Astrocyte (in vitro differentiated cells and primary cell): Measurements from ENCODE around the gene LCK. TPM values are rescaled to one million over a fixed set of nuclear protein-coding genes. Genes with fewer than 3 reads are reported as not detected.

ENCODE experiments used
- DNase-seq: peaks from one replicate; pipeline ENCODE4 v3.0.0-alpha.2; 2010; ENCODE audit warnings: low read depth
- FAIRE-seq: peaks from 2 replicates; lab custom pipeline; 2011; peaks lifted over from hg19 to GRCh38; lab: Jason Lieb, UNC
- H2AFZ ChIP-seq: 2 replicates; pipeline ENCODE4 v1.6.0; 2012; ENCODE audit warnings: low read depth, low read length, inconsistent platforms
- H3K27ac ChIP-seq: 2 replicates; pipeline ENCODE4 v1.5.1; 2011; ENCODE audit warnings: low read depth, low read length, inconsistent platforms
- H3K27me3 ChIP-seq: 2 replicates; pipeline ENCODE4 v1.6.0; 2011; ENCODE audit warnings: low read length, inconsistent platforms; ENCODE audit not compliant: insufficient read depth
- H3K36me3 ChIP-seq: 2 replicates; pipeline ENCODE4 v1.5.1; 2011; ENCODE audit warnings: low read length, inconsistent platforms; ENCODE audit not compliant: insufficient read depth
- H3K4me1 ChIP-seq: 2 replicates; pipeline ENCODE4 v1.5.1; 2011; ENCODE audit warnings: low read length, inconsistent platforms; ENCODE audit not compliant: insufficient read depth
- H3K4me2 ChIP-seq: 2 replicates; pipeline ENCODE4 v1.6.0; 2012; ENCODE audit warnings: low read length, inconsistent platforms
- H3K4me3 ChIP-seq: 2 replicates; pipeline ENCODE4 v1.5.1; 2011; ENCODE audit warnings: low read depth, mild to moderate bottlenecking, low read length, inconsistent platforms; ENCODE audit not compliant: insufficient read depth
- H3K79me2 ChIP-seq: 2 replicates; pipeline ENCODE4 v1.6.0; 2012; ENCODE audit warnings: mild to moderate bottlenecking, low read length, inconsistent platforms; ENCODE audit not compliant: insufficient read depth
- H3K9ac ChIP-seq: 2 replicates; pipeline ENCODE4 v1.6.0; 2012; ENCODE audit warnings: mild to moderate bottlenecking, low read length, inconsistent platforms
- H3K9me3 ChIP-seq: 2 replicates; pipeline ENCODE4 v1.5.1; 2012; ENCODE audit warnings: low read depth, mild to moderate bottlenecking, low read length, inconsistent platforms; ENCODE audit not compliant: insufficient read depth
- H4K20me1 ChIP-seq: 2 replicates; pipeline ENCODE4 v1.6.0; 2012; ENCODE audit warnings: low read length, inconsistent platforms; ENCODE audit not compliant: insufficient read depth
- H3K27ac Mint-ChIP-seq: one replicate; pipeline ENCODE4 v1.8.0; 2021; ENCODE audit warnings: mild to moderate bottlenecking, mixed read lengths; ENCODE audit not compliant: unreplicated experiment
- H3K27me3 Mint-ChIP-seq: one replicate; pipeline ENCODE4 v1.8.0; 2021; ENCODE audit warnings: low read depth, mixed read lengths; ENCODE audit not compliant: unreplicated experiment
- H3K36me3 Mint-ChIP-seq: one replicate; pipeline ENCODE4 v1.8.0; 2021; ENCODE audit warnings: low read depth, mixed read lengths; ENCODE audit not compliant: unreplicated experiment
- H3K4me1 Mint-ChIP-seq: one replicate; pipeline ENCODE4 v1.8.0; 2021; ENCODE audit warnings: low read depth, mixed read lengths; ENCODE audit not compliant: unreplicated experiment
- H3K4me3 Mint-ChIP-seq: one replicate; pipeline ENCODE4 v1.8.0; 2021; ENCODE audit warnings: mild to moderate bottlenecking, moderate library complexity, mixed read lengths; ENCODE audit not compliant: unreplicated experiment
- H3K9me3 Mint-ChIP-seq: one replicate; pipeline ENCODE4 v1.8.0; 2021; ENCODE audit warnings: mild to moderate bottlenecking, mixed read lengths; ENCODE audit not compliant: unreplicated experiment
- CTCF ChIP-seq: IDR thresholded peaks from 2 replicates; pipeline ENCODE4 v1.5.1; 2011; ENCODE audit warnings: low read depth, mild to moderate bottlenecking, inconsistent platforms, low read length, moderate library complexity; ENCODE audit not compliant: insufficient read depth
- EZH2 ChIP-seq: IDR thresholded peaks from 2 replicates; pipeline ENCODE4 v1.6.1; 2012; ENCODE audit warnings: mild to moderate bottlenecking, low read length, inconsistent platforms; ENCODE audit not compliant: insufficient read depth
- total RNA-seq: library from RNA; stranded (reverse); gene quantifications from 2 replicates; pipeline ENCODE4 v1.2.1, GENCODE V29; 2021

Gene LCK
- total RNA-seq, 1 donor from 2014 or later = 0.30 TPM

DNA sequence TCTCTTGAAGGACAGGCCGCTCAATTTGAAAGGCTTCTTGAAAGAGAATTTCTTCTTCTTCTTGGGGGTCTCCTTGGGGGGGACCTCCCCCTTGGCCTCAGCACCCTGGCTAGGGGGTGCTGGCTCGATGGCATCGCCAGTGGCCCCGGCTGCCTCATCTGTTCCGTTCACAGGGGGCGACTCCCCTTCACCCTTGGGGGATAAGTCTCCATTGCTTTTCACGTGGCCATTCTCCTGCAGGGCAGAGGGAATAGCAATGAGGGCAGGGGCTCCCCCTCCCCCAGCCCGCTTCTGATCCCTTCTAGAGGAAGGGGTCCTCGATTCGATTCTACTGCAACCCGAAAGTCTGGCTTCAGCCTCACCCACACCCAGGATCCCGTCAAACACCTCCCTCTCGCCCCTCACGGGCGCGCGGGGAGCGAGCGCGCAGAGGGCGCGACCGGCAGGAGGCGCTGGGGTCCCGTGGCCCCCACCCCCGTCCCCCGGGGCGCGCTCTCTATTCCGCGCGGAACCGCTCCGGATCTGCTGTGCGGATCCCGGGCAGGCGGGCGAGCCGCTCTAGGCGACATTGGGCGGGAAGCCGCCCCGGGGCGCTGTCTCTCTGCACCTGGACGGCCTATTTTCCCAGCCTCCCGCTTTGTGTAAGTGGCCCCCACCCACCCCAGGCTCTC is 83.9 kb downstream of the LCK start:
- Histone ChIP-seq H3K4me2 (peak overlapping the region; percentile 87), H2AFZ (no peak overlapping the region), H3K27ac (peak overlapping the region; percentile 69), H3K36me3 (peaks cover 22% of the 10 kb centered on the region), H3K9me3 (no peaks in the 10 kb centered on the region), H3K4me3 (peak overlapping the region; percentile 90), H3K79me2 (peaks cover 36% of the 10 kb centered on the region), H3K27me3 (no peaks in the 10 kb centered on the region), H4K20me1 (peaks cover 60% of the 10 kb centered on the region), H3K9ac (peak overlapping the region; percentile 90), H3K4me1 (peaks cover 47% of the 10 kb centered on the region)
- Mint-ChIP-seq H3K36me3 (peaks cover 27% of the 10 kb centered on the region), H3K9me3 (no peaks in the 10 kb centered on the region), H3K27me3 (no peaks in the 10 kb centered on the region), H3K4me1 (peaks cover 40% of the 10 kb centered on the region), H3K4me3 (peak overlapping the region; percentile 95), H3K27ac (peak overlapping the region; percentile 73)
- peak; percentile 39 for TF ChIP-seq CTCF
- no peak for TF ChIP-seq EZH2
- DNase-seq = no peak
- no peak for FAIRE-seq

DNA sequence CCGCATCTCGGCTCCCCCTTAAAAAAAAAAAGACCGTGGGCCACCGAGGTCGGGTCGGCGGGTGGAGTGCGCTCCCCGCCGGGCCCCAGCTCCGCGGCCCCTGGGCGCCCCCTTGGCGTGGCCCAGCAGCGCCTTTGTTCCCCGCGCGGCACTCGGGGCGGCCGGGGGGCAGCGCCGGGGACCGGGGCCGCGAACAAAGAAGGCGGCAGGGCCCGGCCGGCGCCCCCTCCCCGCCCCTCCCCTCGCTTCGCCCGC is 84.4 kb downstream of the LCK start:
- H3K27me3 ChIP-seq = no peaks in the 10 kb centered on the region
- no peak overlapping the region for H3K27ac Mint-ChIP-seq
- H3K4me3 Mint-ChIP-seq = no peak overlapping the region
- H3K27ac ChIP-seq = peak overlapping the region; percentile 69
- peaks cover 25% of the 10 kb centered on the region for H3K36me3 Mint-ChIP-seq
- H2AFZ ChIP-seq = no peak overlapping the region
- no peaks in the 10 kb centered on the region for H3K9me3 ChIP-seq
- H3K4me1 Mint-ChIP-seq = peaks cover 41% of the 10 kb centered on the region
- DNase-seq (no peak), FAIRE-seq (no peak)
- peaks cover 56% of the 10 kb centered on the region for H4K20me1 ChIP-seq
- peaks cover 22% of the 10 kb centered on the region for H3K36me3 ChIP-seq
- H3K9ac ChIP-seq = peak overlapping the region; percentile 90
- no peaks in the 10 kb centered on the region for H3K9me3 Mint-ChIP-seq
- TF ChIP-seq EZH2 (no peak), CTCF (no peak)
- peak overlapping the region; percentile 90 for H3K4me3 ChIP-seq
- peak overlapping the region; percentile 87 for H3K4me2 ChIP-seq
- H3K4me1 ChIP-seq = peaks cover 50% of the 10 kb centered on the region
- H3K27me3 Mint-ChIP-seq = no peaks in the 10 kb centered on the region
- peaks cover 36% of the 10 kb centered on the region for H3K79me2 ChIP-seq

Other genes starting within 250 kb of the LCK start
- 126 and 139 TPM in 2 replicates for gene KHDRBS1, start 237.4 kb upstream of the LCK start, total RNA-seq
- gene TMEM39B, start 178.3 kb upstream of the LCK start, total RNA-seq = 11.8 and 13.3 TPM in 2 replicates
- 113 and 122 TPM in 2 replicates for gene KPNA6, start 143.2 kb upstream of the LCK start, total RNA-seq
- gene TXLNA, start 71.6 kb upstream of the LCK start, total RNA-seq = 65.8 and 66.6 TPM in 2 replicates
- 16.0 and 19.2 TPM in 2 replicates for gene CCDC28B, start 50.7 kb upstream of the LCK start, total RNA-seq
- 0.87 and 1.0 TPM in 2 replicates for gene IQCC, start 45.6 kb upstream of the LCK start, total RNA-seq
- gene DCDC2B, start 42.2 kb upstream of the LCK start, total RNA-seq = not detected in 2 replicates
- 16.7 and 17.3 TPM in 2 replicates for gene TMEM234, start 28.9 kb upstream of the LCK start, total RNA-seq
- 173 and 184 TPM in 2 replicates for gene EIF3I, start 28.9 kb upstream of the LCK start, total RNA-seq
- gene FAM167B, start 4.0 kb upstream of the LCK start, total RNA-seq = 0.64 and 0.75 TPM in 2 replicates
- 94.1 and 99.6 TPM in 2 replicates for gene HDAC1, start 40.8 kb downstream of the LCK start, total RNA-seq
- gene MARCKSL1, start 85.0 kb downstream of the LCK start, total RNA-seq = 185 and 213 TPM in 2 replicates
- gene FAM229A, start 111.2 kb downstream of the LCK start, total RNA-seq = 3.5 and 4.2 TPM in 2 replicates
- gene TSSK3, start 111.3 kb downstream of the LCK start, total RNA-seq = 0.32 and 0.87 TPM in 2 replicates
- 71.9 and 73.1 TPM in 2 replicates for gene BSDC1, start 143.2 kb downstream of the LCK start, total RNA-seq
- 0.12 and 0.18 TPM in 2 replicates for gene ZBTB8B, start 213.8 kb downstream of the LCK start, total RNA-seq